OCI-LY7 (cell line): ENCODE data around the gene TMEM89. TPM values are rescaled to one million over a fixed set of nuclear protein-coding genes. Genes with fewer than 3 reads are reported as not detected.

Source experiments
- BruUV-seq: library from RNA; stranded (reverse); fragments of 400-500 nt; replicated peaks from 2 replicates; lab custom pipeline; 2021; lab: Mats Ljungman, UMichigan
- CTCF ChIA-PET: fragments of 300-600 bp; sonication (Branson Sonifier 250); formaldehyde crosslinking; loops from one replicate; lab custom pipeline; 2022; ENCODE audit warnings: antibody characterized with exemption; ENCODE audit not compliant: unreplicated experiment; lab: Charles Lee
- POLR2A ChIA-PET: fragments of 300-600 bp; sonication (Branson Sonifier 250); formaldehyde crosslinking; loops from one replicate; lab custom pipeline; 2022; ENCODE audit warnings: antibody characterized with exemption; lab: Charles Lee
- DNase-seq: peaks from one replicate; pipeline ENCODE4 v3.0.0-alpha.2; 2015; ENCODE audit warnings: low spot score
- H2AFZ ChIP-seq: fragments of 200-600 bp; sonication (generic), shearing (Covaris generic); 2 replicates; pipeline ENCODE4 v1.6.1; 2014; ENCODE audit warnings: mild to moderate bottlenecking, antibody characterized with exemption, low read length, moderate library complexity
- H3K27ac ChIP-seq: fragments of 200-600 bp; sonication (generic); 2 replicates; pipeline ENCODE4 v1.5.1; 2014; ENCODE audit warnings: mixed run types, low read depth, mild to moderate bottlenecking, moderate library complexity, low read length, inconsistent platforms; ENCODE audit not compliant: poor library complexity, severe bottlenecking
- H3K36me3 ChIP-seq: fragments of 200-600 bp; sonication (generic); 2 replicates; pipeline ENCODE4 v1.6.1; 2014; ENCODE audit warnings: mild to moderate bottlenecking, antibody characterized with exemption, low read length, moderate library complexity, mixed read lengths; ENCODE audit not compliant: insufficient read depth
- H3K4me1 ChIP-seq: fragments of 200-600 bp; sonication (generic); 2 replicates; pipeline ENCODE4 v1.5.1; 2014; ENCODE audit warnings: mild to moderate bottlenecking, low read length; ENCODE audit not compliant: insufficient read depth, poor library complexity, severe bottlenecking
- H3K4me2 ChIP-seq: fragments of 200-600 bp; sonication (generic); 2 replicates; pipeline ENCODE4 v1.6.1; 2014; ENCODE audit warnings: mild to moderate bottlenecking, low read length
- H3K4me3 ChIP-seq: fragments of 200-600 bp; sonication (generic); 2 replicates; pipeline ENCODE4 v1.5.1; 2014; ENCODE audit warnings: mild to moderate bottlenecking, low read depth, low read length; ENCODE audit not compliant: poor library complexity, severe bottlenecking
- H3K79me2 ChIP-seq: fragments of 200-600 bp; sonication (generic); 2 replicates; pipeline ENCODE4 v1.6.1; 2016; ENCODE audit warnings: low read depth, mild to moderate bottlenecking, low read length, moderate library complexity, mixed read lengths; ENCODE audit not compliant: insufficient read depth
- H3K9me2 ChIP-seq: fragments of 200-600 bp; sonication (generic); 2 replicates; pipeline ENCODE4 v1.6.1; 2016; ENCODE audit warnings: mild to moderate bottlenecking, low read length, mixed read lengths; ENCODE audit not compliant: insufficient read depth
- H3K9me3 ChIP-seq: fragments of 200-600 bp; sonication (generic); 2 replicates; pipeline ENCODE4 v1.6.1; 2014; ENCODE audit warnings: mild to moderate bottlenecking, mixed run types, low read length, mixed read lengths
- H4K20me1 ChIP-seq: fragments of 200-600 bp; sonication (generic); 2 replicates; pipeline ENCODE4 v1.6.1; 2014; ENCODE audit warnings: mild to moderate bottlenecking, antibody characterized with exemption, low read length, moderate library complexity, mixed read lengths; ENCODE audit not compliant: insufficient read depth
- CTCF ChIP-seq: fragments of 200-600 bp; sonication (generic); conservative IDR thresholded peaks from 2 replicates; pipeline ENCODE4 v1.5.1; 2014; ENCODE audit warnings: mild to moderate bottlenecking, antibody characterized with exemption, low read length, moderate library complexity, mixed read lengths
- EZH2phosphoT487 ChIP-seq: fragments of 200-600 bp; sonication (generic); IDR thresholded peaks from 2 replicates; pipeline ENCODE4 v1.6.1; 2018; ENCODE audit warnings: low read depth, borderline replicate concordance, mild to moderate bottlenecking, mixed run types, antibody characterized with exemption, low read length, moderate library complexity, mixed read lengths
- intact Hi-C: fragments of 100-400 bp; cut with micrococcal nuclease; formaldehyde crosslinking; loops from one replicate; pipeline ENCODE4 v1.10.0; 2022; ENCODE audit not compliant: unreplicated experiment
- total RNA-seq, 2 experiments: library from RNA; depleted of rRNA in 1 of 2; stranded (reverse); fragments of >200 nt in 1 of 2; shearing (Covaris generic) in 1 of 2; gene quantifications; 2 replicates each; pipeline ENCODE4 v1.2.3, GENCODE V29; 2014 to 2022

Gene TMEM89
- total RNA-seq, 2 experiments from 2014 or later: 1.6 TPM; not detected in 1

- H3K4me1 ChIP-seq: peaks cover 9% of the 10 kb centered on the region
- no peak overlapping the region for H2AFZ ChIP-seq
- intact Hi-C loops: no loop called here
- H3K79me2 ChIP-seq: no peaks in the 10 kb centered on the region
- no peaks in the 10 kb centered on the region for H4K20me1 ChIP-seq
- no peak for TF ChIP-seq CTCF
- no peak for TF ChIP-seq EZH2phosphoT487
- H3K9me3 ChIP-seq: peaks cover 20% of the 10 kb centered on the region
- POLR2A ChIA-PET: interaction anchor here (1.5 kb wide), 1 partner anchor 16 kb away, joined by 4 read pairs; no protein-coding TSS in a partner anchor
- DNase-seq: no peak
- H3K36me3 ChIP-seq: no peaks in the 10 kb centered on the region
- no peak overlapping the region for H3K4me2 ChIP-seq
- H3K9me2 ChIP-seq: no peaks in the 10 kb centered on the region
- H3K27ac ChIP-seq: no peak overlapping the region
- CTCF ChIA-PET: no interaction called here
- no TSS peak for BruUV-seq
- H3K4me3 ChIP-seq: no peak overlapping the region
Measured at GRCh38 chr3:48619541-48620524, 1.7 kb downstream of the TMEM89 start.

- no peak overlapping the region for H3K27ac ChIP-seq
- intact Hi-C loops: no loop called here
- no peaks in the 10 kb centered on the region for H3K36me3 ChIP-seq
- H3K79me2 ChIP-seq: no peaks in the 10 kb centered on the region
- ChIA-PET POLR2A (no interaction called here), CTCF (no interaction called here)
- no peaks in the 10 kb centered on the region for H3K4me1 ChIP-seq
- H3K9me2 ChIP-seq: no peaks in the 10 kb centered on the region
- no peak for DNase-seq
- no peaks in the 10 kb centered on the region for H4K20me1 ChIP-seq
- H3K4me3 ChIP-seq: no peak overlapping the region
- no peak overlapping the region for H3K4me2 ChIP-seq
- peaks cover 20% of the 10 kb centered on the region for H3K9me3 ChIP-seq
- no TSS peak for BruUV-seq
- TF ChIP-seq EZH2phosphoT487 (no peak), CTCF (no peak)
- no peak overlapping the region for H2AFZ ChIP-seq
Measured at GRCh38 chr3:48617559-48617958, 4.0 kb downstream of the TMEM89 start.
